Lung (tissue), 12 donors: ENCODE measurements around the gene LMX1B. TPM values are rescaled to one million over a fixed set of nuclear protein-coding genes. Genes with fewer than 3 reads are reported as not detected.

Experiments used
- ATAC-seq: fragments of 200-7000 bp; cut with Tn5 transposase; one replicate; pipeline ENCODE4 v1.9.1; 2020; ENCODE audit warnings: moderate number of reproducible peaks; ENCODE audit not compliant: insufficient read depth, low FRiP score
- DNase-seq, 3 donors: peaks; one replicate each; pipeline ENCODE4 v3.0.0-alpha.2; 2013 to 2017
- H3K27ac ChIP-seq, 2 donors: one replicate each; pipeline ENCODE4 v1.5.1; 2013; ENCODE audit warnings: mild to moderate bottlenecking in 2 of 2, moderate library complexity in 2 of 2, control low read depth in 1 of 2, inconsistent platforms in 1 of 2, low read depth in 1 of 2, low read length in 1 of 2
- H3K27me3 ChIP-seq, 3 donors: one replicate each; pipeline ENCODE4 v1.5.1; 2013; ENCODE audit warnings: low read length in 2 of 3; ENCODE audit not compliant: control insufficient read depth in 3 of 3, insufficient read depth in 3 of 3
- H3K36me3 ChIP-seq, 4 donors: one replicate each; pipeline ENCODE4 v1.5.1; 2013; ENCODE audit warnings: low read length in 4 of 4, mild to moderate bottlenecking in 1 of 4, moderate library complexity in 1 of 4; ENCODE audit not compliant: control insufficient read depth in 4 of 4, insufficient read depth in 4 of 4
- H3K4me1 ChIP-seq, 5 donors: one replicate each; pipeline ENCODE4 v1.5.1; 2013; ENCODE audit warnings: low read length in 5 of 5, mild to moderate bottlenecking in 2 of 5, moderate library complexity in 1 of 5; ENCODE audit not compliant: control insufficient read depth in 5 of 5, insufficient read depth in 5 of 5
- H3K4me3 ChIP-seq: one replicate; pipeline ENCODE4 v1.5.1; 2013; ENCODE audit warnings: mild to moderate bottlenecking, control low read depth, moderate library complexity
- H3K9ac ChIP-seq, 2 donors: one replicate each; pipeline ENCODE4 v1.5.1; 2013; ENCODE audit warnings: low read length in 2 of 2, control low read depth in 1 of 2; ENCODE audit not compliant: insufficient read depth in 1 of 2
- H3K9me3 ChIP-seq, 4 donors: one replicate each; pipeline ENCODE4 v1.5.1; 2013; ENCODE audit warnings: low read length in 3 of 4, mild to moderate bottlenecking in 1 of 4, moderate library complexity in 1 of 4; ENCODE audit not compliant: control insufficient read depth in 4 of 4, insufficient read depth in 3 of 4
- CTCF ChIP-seq: IDR thresholded peaks from 2 replicates; pipeline ENCODE4 v1.5.1; 2012; ENCODE audit warnings: mild to moderate bottlenecking; ENCODE audit errors: control extremely low read depth, extremely low read depth
- WGBS, 2 donors: extraction: QIAGEN DNeasy Blood & Tissue Kit; methylation state at CpG; one replicate each; pipeline ENCODE4 v1.1.7; 2013; 5-methylcytosine and 5-hydroxymethylcytosine counted together
- polyA plus RNA-seq, 2 donors: library from polyadenylated mRNA; stranded (reverse); fragments of 200-250 nt; gene quantifications; one replicate each; pipeline ENCODE4 v1.2.1, GENCODE V29; 2013
- total RNA-seq, 2 donors: library from RNA; depleted of rRNA in 1 of 2; stranded (reverse); fragments of >200 nt in 1 of 2; gene quantifications; one replicate each; pipeline ENCODE4 v1.2.1, GENCODE V29; 2014 to 2021
- donor health status: control.
- donor health status: control.
- donor health status: Bipolar disorder and iron deficiency.
- donor health status: healthy.
- donor health status: DM: yes; HTN: yes; CAD: no.

Gene LMX1B
- total and polyA plus RNA-seq, 4 donors = under 0.01 to 0.77 (median 0.10) TPM

- peaks cover 0 to 13% (median 7%) of the 10 kb centered on the region in 5 donors for H3K4me1 ChIP-seq
- DNase-seq (no peak), ATAC-seq (no peak)
- H3K9me3 ChIP-seq = peaks cover 0 to 5% (median 0%) of the 10 kb centered on the region in 4 donors
- no peak for TF ChIP-seq CTCF
- H3K27me3 ChIP-seq = peaks cover 22 to 93% (median 92%) of the 10 kb centered on the region in 3 donors
- H3K36me3 ChIP-seq = no peaks in the 10 kb centered on the region
- no peak overlapping the region for H3K27ac ChIP-seq
- no peak overlapping the region for H3K9ac ChIP-seq
- no peak overlapping the region for H3K4me3 ChIP-seq
- 21 to 37% methylated on average over 10 of the region's 10 CpGs for WGBS, 2 donors
Measured at GRCh38 chr9:126619361-126620135, 5.8 kb downstream of the LMX1B start.

- TF ChIP-seq CTCF = no peak
- Histone ChIP-seq H3K27ac (no peak overlapping the region), H3K36me3 (no peaks in the 10 kb centered on the region), H3K27me3 (peaks cover 22 to 97% (median 95%) of the 10 kb centered on the region in 3 donors), H3K4me3 (no peak overlapping the region), H3K4me1 (peaks cover 0 to 11% (median 4%) of the 10 kb centered on the region in 5 donors), H3K9me3 (peaks cover 0 to 2% (median 0%) of the 10 kb centered on the region in 4 donors), H3K9ac (no peak overlapping the region)
- no peak for ATAC-seq
- WGBS, 2 donors = 25 to 42% methylated on average over 7 of the region's 7 CpGs
- no peak for DNase-seq
Measured at GRCh38 chr9:126620478-126620877, 6.8 kb downstream of the LMX1B start.

GRCh38 chr9:126621061-126621918 is 7.6 kb downstream of the LMX1B start:
- TF ChIP-seq CTCF = no peak
- 15 to 28% methylated on average over 15 of the region's 15 CpGs for whole genome bisulfite sequencing, 2 donors
- Histone ChIP-seq H3K4me1 (peaks cover 0 to 18% (median 7%) of the 10 kb centered on the region in 5 donors), H3K4me3 (no peak overlapping the region), H3K9ac (no peak overlapping the region), H3K9me3 (peaks cover 0 to 2% (median 0%) of the 10 kb centered on the region in 4 donors), H3K27me3 (peaks cover 15 to 98% (median 93%) of the 10 kb centered on the region in 3 donors), H3K27ac (no peak overlapping the region), H3K36me3 (no peaks in the 10 kb centered on the region)
- ATAC-seq = no peak
- DNase-seq = no peak
